ENCODE results near the gene TPRG1.

DNA sequence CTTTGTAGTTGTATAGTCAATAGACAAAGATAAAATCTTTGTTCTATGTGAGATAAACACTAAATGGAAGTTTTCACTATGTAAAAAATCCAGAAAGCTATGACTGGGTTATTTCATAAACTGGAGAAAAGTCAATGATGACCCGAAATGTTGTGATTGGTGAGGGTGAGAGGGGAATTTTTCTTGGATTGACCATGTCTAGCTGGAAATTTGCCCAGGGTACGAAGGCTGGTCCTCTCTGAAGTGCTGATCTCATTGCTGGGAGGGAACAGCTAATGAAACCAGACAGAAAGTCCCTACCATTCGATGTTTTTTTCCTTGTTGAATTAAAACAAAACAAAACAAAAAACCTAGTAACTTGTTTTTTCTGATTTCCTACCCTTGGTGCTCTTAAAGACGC, 14.3 kb downstream of the TPRG1 start:
- TF ChIP-seq CTCF (optimal IDR thresholded peaks at IDR 0.05 in 1 of 3, IDR thresholded peaks at IDR 0.05 in 1 of 3, conservative IDR thresholded peaks at IDR 0.05 in 1 of 3; ENCODE audit: extremely low read depth in 1 of 3, insufficient read depth in 2 of 3, low read length in 3 of 3) (no peak), EZH2 (IDR thresholded peaks at IDR 0.05; ENCODE audit: low read length) (no peak)
